HG03135 (cell line): Measurements from ENCODE around the gene MACROH2A2.
"Not testable (repeated sequence)": the region's sequence is repeated elsewhere in the genome, so short reads cannot be mapped to it uniquely, and the experiment has no call there.

Experiments used
- ATAC-seq: cut with Tn5 transposase; IDR thresholded peaks from one replicate; pipeline ENCODE4 v1.9.1; 2021; ENCODE audit warnings: mild to moderate bottlenecking, moderate library complexity; ENCODE audit not compliant: unreplicated experiment

Gene MACROH2A2

GRCh38 chr10:70147259-70147625, 94.6 kb downstream of the MACROH2A2 start:
- no peak for ATAC-seq

GRCh38 chr10:70148516-70148915, 95.9 kb downstream of the MACROH2A2 start:
- no peak for ATAC-seq

GRCh38 chr10:70155255-70155838, 102.7 kb downstream of the MACROH2A2 start:
- no peak for ATAC-seq

GRCh38 chr10:70158113-70158512, 105.5 kb downstream of the MACROH2A2 start:
- ATAC-seq: no peak

GRCh38 chr10:70159366-70159765, 106.7 kb downstream of the MACROH2A2 start:
- ATAC-seq: not testable (repeated sequence)

- no peak for ATAC-seq
These were observed 108.2 kb downstream of the MACROH2A2 start for GRCh38 chr10:70160798-70161197.
